ENCODE results near the gene THTPA. TPM values are rescaled to one million over a fixed set of nuclear protein-coding genes. Genes with fewer than 3 reads are reported as not detected.

Gene THTPA
- total and polyA plus RNA-seq, 2 of the 13 experiments (the other 11 are each of a cell fraction or from before 2014, with no cell fraction given), result 7.4 to 8.7 TPM

- TF ChIP-seq KIAA2018 (CRISPR knock-in tag; IDR thresholded peaks at IDR 0.05; ENCODE audit: borderline replicate concordance), result no peak
- TF ChIP-seq ETS1 (CRISPR knock-in tag; IDR thresholded peaks at IDR 0.05), result no peak
- no peak for TF ChIP-seq RFX5 (IDR thresholded peaks at IDR 0.05; ENCODE audit: low read depth, low read length)
- no peak for TF ChIP-seq CREB1 (IDR thresholded peaks at IDR 0.05)
- no peak for TF ChIP-seq CREB1 (CRISPR knock-in tag; IDR thresholded peaks at IDR 0.05)
- TF ChIP-seq ZMYM3 (CRISPR knock-in tag; IDR thresholded peaks at IDR 0.05), result no peak
- TF ChIP-seq SOX6 (IDR thresholded peaks at IDR 0.05), result no peak
- TF ChIP-seq SOX6 (CRISPR knock-in tag; IDR thresholded peaks at IDR 0.05), result no peak
- TF ChIP-seq ETV5 (CRISPR knock-in tag; IDR thresholded peaks at IDR 0.05; ENCODE audit: borderline replicate concordance), result peak; percentile 29
- TF ChIP-seq KLF15 (CRISPR knock-in tag; IDR thresholded peaks at IDR 0.05; ENCODE audit: borderline replicate concordance), result no peak
- TF ChIP-seq ZZZ3 (CRISPR knock-in tag; IDR thresholded peaks at IDR 0.05; ENCODE audit: borderline replicate concordance), result no peak
- TF ChIP-seq ZBTB2 (CRISPR knock-in tag; IDR thresholded peaks at IDR 0.05; ENCODE audit: low read depth), result no peak
- TF ChIP-seq CENPX (CRISPR knock-in tag; IDR thresholded peaks at IDR 0.05), result no peak
- no peak for TF ChIP-seq ZNF737 (CRISPR knock-in tag; IDR thresholded peaks at IDR 0.05; ENCODE audit: borderline replicate concordance)
- TF ChIP-seq TRAFD1 (CRISPR knock-in tag; IDR thresholded peaks at IDR 0.05; ENCODE audit: borderline replicate concordance), result no peak
These were observed 5.8 kb upstream of the THTPA start (continued) for GRCh38 chr14:23550131-23550811.

Data from HepG2 (cell line).